Hematopoietic multipotent progenitor cell treated with erythropoietin and hydrocortisone succinate and interleukin-3 and kit ligand, for 15 days (in vitro differentiated cells): Measurements from ENCODE around the gene R3HDM2.

Experiments
- DNase-seq: peaks from one replicate; pipeline ENCODE4 v3.0.0-alpha.2; 2015; ENCODE audit warnings: low spot score

R3HDM2 gene

GRCh38 chr12:57240066-57240921 lies 190.5 kb downstream of the R3HDM2 start:
- no peak for DNase-seq

- DNase-seq = no peak
Measured at GRCh38 chr12:57239587-57240065, 191.2 kb downstream of the R3HDM2 start.

- peak; percentile 89 for DNase-seq
Measured at GRCh38 chr12:57238854-57239554, 191.8 kb downstream of the R3HDM2 start.

- no peak for DNase-seq
Measured at GRCh38 chr12:57237932-57238853, 192.7 kb downstream of the R3HDM2 start.

- no peak for DNase-seq
Measured at GRCh38 chr12:57237596-57237931, 193.3 kb downstream of the R3HDM2 start.

- no peak for DNase-seq
Measured at GRCh38 chr12:57236925-57237595, 193.8 kb downstream of the R3HDM2 start.

GRCh38 chr12:57236201-57236924 lies 194.5 kb downstream of the R3HDM2 start:
- DNase-seq = no peak

GRCh38 chr12:57235728-57236131 lies 195.1 kb downstream of the R3HDM2 start:
- no peak for DNase-seq

- no peak for DNase-seq
Measured at GRCh38 chr12:57235017-57235727, 195.7 kb downstream of the R3HDM2 start.

- no peak for DNase-seq
Measured at GRCh38 chr12:57234571-57235016, 196.2 kb downstream of the R3HDM2 start.

GRCh38 chr12:57234233-57234570 lies 196.6 kb downstream of the R3HDM2 start:
- DNase-seq = no peak

GRCh38 chr12:57233357-57234232 lies 197.2 kb downstream of the R3HDM2 start:
- no peak for DNase-seq

GRCh38 chr12:57232156-57232756 lies 198.6 kb downstream of the R3HDM2 start:
- no peak for DNase-seq

GRCh38 chr12:57231276-57232021 lies 199.4 kb downstream of the R3HDM2 start:
- DNase-seq = no peak

- no peak for DNase-seq
Measured at GRCh38 chr12:57230381-57231155, 200.3 kb downstream of the R3HDM2 start.

GRCh38 chr12:57229634-57230380 lies 201.0 kb downstream of the R3HDM2 start, which contains the start of gene SHMT2:
SHMT2 (plus strand) TSS chr12:57229711; CDS start chr12:57229779, 68 bp downstream.
- DNase-seq = peak; percentile 96
